ENCODE measurements around the gene SLC15A1.

DNA sequence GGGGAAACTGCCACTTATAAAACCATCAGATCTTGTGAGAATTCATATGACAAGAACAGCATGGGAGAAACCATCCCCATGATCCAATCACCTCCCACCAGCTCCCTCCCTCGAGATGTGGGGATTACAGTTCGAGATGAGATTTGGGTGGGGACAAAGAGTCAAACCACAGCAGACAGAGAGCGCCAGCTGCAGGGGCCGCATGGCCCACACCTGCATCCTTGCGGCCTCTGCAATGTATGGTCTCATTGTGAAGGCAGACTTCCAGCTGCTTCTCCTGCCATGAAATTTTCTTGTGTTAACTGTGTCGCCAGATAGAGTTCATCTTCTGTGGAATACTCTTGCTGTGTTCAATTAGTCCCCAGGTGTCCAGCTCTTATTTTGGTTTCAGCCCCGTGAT lies 17.3 kb upstream of the SLC15A1 start:
- TF ChIP-seq, protein P1, sequence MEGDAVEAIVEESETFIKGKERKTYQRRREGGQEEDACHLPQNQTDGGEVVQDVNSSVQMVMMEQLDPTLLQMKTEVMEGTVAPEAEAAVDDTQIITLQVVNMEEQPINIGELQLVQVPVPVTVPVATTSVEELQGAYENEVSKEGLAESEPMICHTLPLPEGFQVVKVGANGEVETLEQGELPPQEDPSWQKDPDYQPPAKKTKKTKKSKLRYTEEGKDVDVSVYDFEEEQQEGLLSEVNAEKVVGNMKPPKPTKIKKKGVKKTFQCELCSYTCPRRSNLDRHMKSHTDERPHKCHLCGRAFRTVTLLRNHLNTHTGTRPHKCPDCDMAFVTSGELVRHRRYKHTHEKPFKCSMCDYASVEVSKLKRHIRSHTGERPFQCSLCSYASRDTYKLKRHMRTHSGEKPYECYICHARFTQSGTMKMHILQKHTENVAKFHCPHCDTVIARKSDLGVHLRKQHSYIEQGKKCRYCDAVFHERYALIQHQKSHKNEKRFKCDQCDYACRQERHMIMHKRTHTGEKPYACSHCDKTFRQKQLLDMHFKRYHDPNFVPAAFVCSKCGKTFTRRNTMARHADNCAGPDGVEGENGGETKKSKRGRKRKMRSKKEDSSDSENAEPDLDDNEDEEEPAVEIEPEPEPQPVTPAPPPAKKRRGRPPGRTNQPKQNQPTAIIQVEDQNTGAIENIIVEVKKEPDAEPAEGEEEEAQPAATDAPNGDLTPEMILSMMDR (IDR thresholded peaks at IDR 0.05; ENCODE audit: poor library complexity, severe bottlenecking), result no peak
- TF ChIP-seq RAD21 (conservative IDR thresholded peaks at IDR 0.05) (no peak), POLR2AphosphoS5 (IDR thresholded peaks at IDR 0.05) (no peak), MXI1 (conservative IDR thresholded peaks at IDR 0.05; ENCODE audit: poor library complexity, severe bottlenecking) (no peak), SMC3 (conservative IDR thresholded peaks at IDR 0.05; ENCODE audit: poor library complexity) (no peak)
- TF ChIP-seq, protein P2, sequence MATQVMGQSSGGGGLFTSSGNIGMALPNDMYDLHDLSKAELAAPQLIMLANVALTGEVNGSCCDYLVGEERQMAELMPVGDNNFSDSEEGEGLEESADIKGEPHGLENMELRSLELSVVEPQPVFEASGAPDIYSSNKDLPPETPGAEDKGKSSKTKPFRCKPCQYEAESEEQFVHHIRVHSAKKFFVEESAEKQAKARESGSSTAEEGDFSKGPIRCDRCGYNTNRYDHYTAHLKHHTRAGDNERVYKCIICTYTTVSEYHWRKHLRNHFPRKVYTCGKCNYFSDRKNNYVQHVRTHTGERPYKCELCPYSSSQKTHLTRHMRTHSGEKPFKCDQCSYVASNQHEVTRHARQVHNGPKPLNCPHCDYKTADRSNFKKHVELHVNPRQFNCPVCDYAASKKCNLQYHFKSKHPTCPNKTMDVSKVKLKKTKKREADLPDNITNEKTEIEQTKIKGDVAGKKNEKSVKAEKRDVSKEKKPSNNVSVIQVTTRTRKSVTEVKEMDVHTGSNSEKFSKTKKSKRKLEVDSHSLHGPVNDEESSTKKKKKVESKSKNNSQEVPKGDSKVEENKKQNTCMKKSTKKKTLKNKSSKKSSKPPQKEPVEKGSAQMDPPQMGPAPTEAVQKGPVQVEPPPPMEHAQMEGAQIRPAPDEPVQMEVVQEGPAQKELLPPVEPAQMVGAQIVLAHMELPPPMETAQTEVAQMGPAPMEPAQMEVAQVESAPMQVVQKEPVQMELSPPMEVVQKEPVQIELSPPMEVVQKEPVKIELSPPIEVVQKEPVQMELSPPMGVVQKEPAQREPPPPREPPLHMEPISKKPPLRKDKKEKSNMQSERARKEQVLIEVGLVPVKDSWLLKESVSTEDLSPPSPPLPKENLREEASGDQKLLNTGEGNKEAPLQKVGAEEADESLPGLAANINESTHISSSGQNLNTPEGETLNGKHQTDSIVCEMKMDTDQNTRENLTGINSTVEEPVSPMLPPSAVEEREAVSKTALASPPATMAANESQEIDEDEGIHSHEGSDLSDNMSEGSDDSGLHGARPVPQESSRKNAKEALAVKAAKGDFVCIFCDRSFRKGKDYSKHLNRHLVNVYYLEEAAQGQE (IDR thresholded peaks at IDR 0.05; ENCODE audit: borderline replicate concordance), result no peak

All from neural cell (in vitro differentiated cells).